H1 (cell line): ENCODE data around the gene DENND11. TPM values are rescaled to one million over a fixed set of nuclear protein-coding genes. Genes with fewer than 3 reads are reported as not detected.

ENCODE experiments used
- CTCF ChIA-PET: fragments of 300-600 bp; sonication (Branson Sonifier 250); formaldehyde crosslinking; loops from one replicate; lab custom pipeline; 2021; ENCODE audit not compliant: partially characterized antibody; lab: Charles Lee
- POLR2A ChIA-PET: fragments of 300-600 bp; sonication (Branson Sonifier 250); formaldehyde crosslinking; loops from one replicate; lab custom pipeline; 2021; ENCODE audit warnings: inconsistent platforms; ENCODE audit not compliant: partially characterized antibody; lab: Charles Lee
- DNase-seq, 2 experiments: peaks; one replicate each; pipeline versions ENCODE4 v3.0.0 to v3.0.0-alpha.2; 2010 to 2022; ENCODE audit warnings: low spot score in 2 of 2, low read depth in 1 of 2, mixed read lengths in 1 of 2
- FAIRE-seq: peaks from 2 replicates; lab custom pipeline; 2011; peaks lifted over from hg19 to GRCh38; lab: Jason Lieb, UNC
- H2AFZ ChIP-seq: 2 replicates; pipeline ENCODE4 v1.8.1; 2012; ENCODE audit warnings: low read length, inconsistent platforms
- H2AK5ac ChIP-seq: 2 replicates; pipeline ENCODE4 v1.6.1; 2013; ENCODE audit warnings: low read depth, low read length
- H2BK120ac ChIP-seq: replicated peaks from 2 replicates; pipeline ENCODE3; 2013; ENCODE audit warnings: low read depth, low read length, inconsistent platforms
- H2BK12ac ChIP-seq: 2 replicates; pipeline ENCODE4 v1.6.1; 2013; ENCODE audit warnings: low read depth, low read length
- H2BK15ac ChIP-seq: 2 replicates; pipeline ENCODE4 v1.6.1; 2013; ENCODE audit warnings: low read length
- H2BK20ac ChIP-seq: 2 replicates; pipeline ENCODE4 v1.6.1; 2013; ENCODE audit warnings: low read length
- H2BK5ac ChIP-seq: 2 replicates; pipeline ENCODE4 v1.6.1; 2013; ENCODE audit warnings: low read depth, low read length
- H3K14ac ChIP-seq: 2 replicates; pipeline ENCODE4 v1.6.1; 2013; ENCODE audit warnings: inconsistent platforms; ENCODE audit not compliant: insufficient read length
- H3K18ac ChIP-seq: 2 replicates; pipeline ENCODE4 v1.6.1; 2013; ENCODE audit warnings: low read length; ENCODE audit errors: extremely low read depth
- H3K23ac ChIP-seq: 2 replicates; pipeline ENCODE4 v1.6.1; 2013; ENCODE audit warnings: inconsistent platforms; ENCODE audit not compliant: insufficient read length
- H3K23me2 ChIP-seq: 2 replicates; pipeline ENCODE4 v1.6.1; 2013; ENCODE audit warnings: low read depth, low read length
- H3K27ac ChIP-seq: 2 replicates; pipeline ENCODE4 v1.6.1; 2011; ENCODE audit warnings: low read depth, low read length, inconsistent platforms
- H3K27me3 ChIP-seq, 4 experiments: replicated peaks in 1 of 4; 1 replicate in 1 of 4; 2 replicates in 3 of 4; pipeline versions ENCODE4 v1.6.1 to v1.8.1; 2011 to 2013; ENCODE audit warnings: low read length in 3 of 4, mild to moderate bottlenecking in 3 of 4, inconsistent platforms in 2 of 4, mixed read lengths in 2 of 4, moderate library complexity in 1 of 4; ENCODE audit not compliant: control insufficient read depth in 3 of 4, insufficient read depth in 3 of 4; ENCODE audit errors: extremely low read depth in 1 of 4
- H3K36me3 ChIP-seq, 4 experiments: 2 replicates each; pipeline versions ENCODE4 v1.6.1 to v1.8.1; 2011 to 2013; ENCODE audit warnings: mild to moderate bottlenecking in 4 of 4, low read length in 3 of 4, moderate library complexity in 2 of 4, control low read depth in 1 of 4, inconsistent platforms in 1 of 4; ENCODE audit not compliant: insufficient read depth in 4 of 4, control insufficient read depth in 2 of 4
- H3K4ac ChIP-seq: replicated peaks from 2 replicates; pipeline ENCODE3; 2013; ENCODE audit warnings: low read length, low read depth, mixed read lengths, inconsistent platforms; ENCODE audit not compliant: insufficient read length
- H3K4me1 ChIP-seq, 4 experiments: replicated peaks in 1 of 4; 1 replicate in 1 of 4; 2 replicates in 3 of 4; pipeline versions ENCODE4 v1.6.1 to v1.8.1; 2011 to 2013; ENCODE audit warnings: low read length in 3 of 4, inconsistent platforms in 2 of 4, mixed read lengths in 1 of 4; ENCODE audit not compliant: insufficient read depth in 4 of 4, control insufficient read depth in 3 of 4
- H3K4me2 ChIP-seq, 2 experiments: 2 replicates each; pipeline versions ENCODE4 v1.6.1 to v1.8.1; 2011 to 2013; ENCODE audit warnings: low read depth in 2 of 2, low read length in 2 of 2, control low read depth in 1 of 2, inconsistent platforms in 1 of 2, mild to moderate bottlenecking in 1 of 2; ENCODE audit not compliant: insufficient read depth in 1 of 2
- H3K4me3 ChIP-seq, 4 experiments: fragments of 200-600, 300-600 bp in 1 of 4; sonication (generic), shearing (Covaris generic), sonication (Bioruptor Twin) in 1 of 4; 2 replicates each; pipeline versions ENCODE4 v1.5.1 to v1.8.1; 2011 to 2016; ENCODE audit warnings: low read length in 4 of 4, low read depth in 3 of 4, control low read depth in 2 of 4, inconsistent platforms in 2 of 4, mild to moderate bottlenecking in 2 of 4, mixed read lengths in 1 of 4, moderate library complexity in 1 of 4; ENCODE audit not compliant: insufficient read depth in 2 of 4; ENCODE audit errors: extremely low read depth in 1 of 4
- H3K56ac ChIP-seq: replicated peaks from 2 replicates; pipeline ENCODE3; 2013; ENCODE audit warnings: low read depth, mild to moderate bottlenecking, mixed read lengths, low read length, inconsistent platforms; ENCODE audit not compliant: insufficient read length
- H3K79me1 ChIP-seq: 2 replicates; pipeline ENCODE4 v1.6.1; 2013; ENCODE audit warnings: low read depth, low read length, control low read depth
- H3K79me2 ChIP-seq, 2 experiments: 2 replicates each; pipeline versions ENCODE4 v1.6.1 to v1.8.1; 2012 to 2013; ENCODE audit warnings: low read length in 2 of 2, mild to moderate bottlenecking in 2 of 2, inconsistent platforms in 1 of 2; ENCODE audit not compliant: insufficient read depth in 2 of 2, control insufficient read depth in 1 of 2
- H3K9ac ChIP-seq, 4 experiments: replicated peaks in 1 of 4; 1 replicate in 1 of 4; 2 replicates in 3 of 4; pipeline versions ENCODE4 v1.6.1 to v1.8.1; 2011 to 2013; ENCODE audit warnings: low read depth in 3 of 4, low read length in 3 of 4, control low read depth in 2 of 4, mild to moderate bottlenecking in 2 of 4, moderate library complexity in 2 of 4, inconsistent platforms in 1 of 4; ENCODE audit errors: extremely low read depth in 1 of 4
- H3K9me3 ChIP-seq, 2 experiments: 2 replicates each; pipeline versions ENCODE4 v1.6.1 to v1.8.1; 2012 to 2013; ENCODE audit warnings: mild to moderate bottlenecking in 2 of 2, moderate library complexity in 2 of 2, control low read depth in 1 of 2, inconsistent platforms in 1 of 2, low read depth in 1 of 2, low read length in 1 of 2, mixed read lengths in 1 of 2; ENCODE audit not compliant: insufficient read depth in 2 of 2
- H4K20me1 ChIP-seq, 2 experiments: replicated peaks in 1 of 2; 2 replicates each; pipeline versions ENCODE3 to v1.8.1; 2011 to 2013; ENCODE audit warnings: inconsistent platforms in 2 of 2, low read length in 2 of 2, mild to moderate bottlenecking in 1 of 2; ENCODE audit not compliant: insufficient read depth in 2 of 2, control insufficient read depth in 1 of 2
- H4K5ac ChIP-seq: 2 replicates; pipeline ENCODE4 v1.6.1; 2013; ENCODE audit warnings: low read length, low read depth, mixed read lengths, inconsistent platforms; ENCODE audit not compliant: insufficient read length
- H4K8ac ChIP-seq: 2 replicates; pipeline ENCODE4 v1.8.0; 2013; ENCODE audit warnings: mild to moderate bottlenecking, moderate library complexity, low read length, inconsistent platforms; ENCODE audit not compliant: insufficient read depth; ENCODE audit errors: extremely low read depth
- H4K91ac ChIP-seq: replicated peaks from 2 replicates; pipeline ENCODE3; 2013; ENCODE audit warnings: low read length, mixed read lengths, inconsistent platforms; ENCODE audit not compliant: insufficient read length
- BRCA1 ChIP-seq: IDR thresholded peaks from 2 replicates; pipeline ENCODE4 v1.6.1; 2012; ENCODE audit warnings: low read depth, low read length, improper control_type of control experiment
- CTBP2 ChIP-seq: IDR thresholded peaks from 2 replicates; pipeline ENCODE4 v1.7.0; 2011; ENCODE audit warnings: borderline replicate concordance, mild to moderate bottlenecking, moderate library complexity, mixed read lengths, low read length; ENCODE audit not compliant: insufficient read depth, insufficient read length
- FOSL1 ChIP-seq: IDR thresholded peaks from 2 replicates; pipeline ENCODE4 v1.6.1; 2011; ENCODE audit warnings: mild to moderate bottlenecking, low read depth, low read length, moderate library complexity; ENCODE audit not compliant: insufficient read depth
- MAX ChIP-seq: IDR thresholded peaks from 2 replicates; pipeline ENCODE4 v1.6.1; 2012; ENCODE audit warnings: inconsistent platforms
- NANOG ChIP-seq: IDR thresholded peaks from 2 replicates; pipeline ENCODE4 v1.6.1; 2011; ENCODE audit warnings: low read length, low read depth, mild to moderate bottlenecking, inconsistent platforms; ENCODE audit not compliant: insufficient read depth, poor library complexity, severe bottlenecking
- SIX5 ChIP-seq: IDR thresholded peaks from 2 replicates; pipeline ENCODE4 v1.6.1; 2011; ENCODE audit warnings: mild to moderate bottlenecking, low read depth, low read length
- WGBS, 2 experiments: shearing (Covaris generic) in 1 of 2; methylation state at CpG; one replicate each; pipeline versions ENCODE4 v1.1.6 to v1.1.7; 2013 to 2015; ENCODE audit warnings: low lambda C conversion rate in 2 of 2, mixed read lengths in 2 of 2, inconsistent platforms in 1 of 2, low coverage in 1 of 2, missing lambda C conversion rate in 1 of 2; ENCODE audit not compliant: insufficient replicate concordance in 2 of 2, insufficient coverage in 1 of 2, insufficient read length in 1 of 2; ENCODE audit errors: extremely low coverage in 1 of 2, missing lambda C conversion rate in 1 of 2; 5-methylcytosine and 5-hydroxymethylcytosine counted together
- polyA plus RNA-seq, 7 experiments: library from polyadenylated mRNA; depleted of rRNA in 3 of 7; stranded (reverse) in 5 of 7; unstranded in 2 of 7; fragments of >200 nt in 5 of 7; fragments of 200-250 nt in 2 of 7; gene quantifications; 1 replicate in 5 of 7; 2 replicates in 1 of 7; 4 replicates in 1 of 7; pipeline versions ENCODE4 v1.2.1 to v1.2.3, GENCODE V29; 2011 to 2013; ENCODE audit warnings: missing spikeins in 2 of 7, mixed read lengths in 2 of 7
- total RNA-seq: library from RNA; stranded (reverse); fragmentation: NEBNext Ultra II Directional; extraction: Animal tissue kit (Norgen Biotek cat#: 25700); gene quantifications from 2 replicates; pipeline ENCODE4 v1.2.1, GENCODE V29; 2021

Gene DENND11
- total and polyA plus RNA-seq, 2 of the 8 experiments (the other 6 are each of a cell fraction or from before 2014, with no cell fraction given) = 8.0 to 26.8 TPM

DNA sequence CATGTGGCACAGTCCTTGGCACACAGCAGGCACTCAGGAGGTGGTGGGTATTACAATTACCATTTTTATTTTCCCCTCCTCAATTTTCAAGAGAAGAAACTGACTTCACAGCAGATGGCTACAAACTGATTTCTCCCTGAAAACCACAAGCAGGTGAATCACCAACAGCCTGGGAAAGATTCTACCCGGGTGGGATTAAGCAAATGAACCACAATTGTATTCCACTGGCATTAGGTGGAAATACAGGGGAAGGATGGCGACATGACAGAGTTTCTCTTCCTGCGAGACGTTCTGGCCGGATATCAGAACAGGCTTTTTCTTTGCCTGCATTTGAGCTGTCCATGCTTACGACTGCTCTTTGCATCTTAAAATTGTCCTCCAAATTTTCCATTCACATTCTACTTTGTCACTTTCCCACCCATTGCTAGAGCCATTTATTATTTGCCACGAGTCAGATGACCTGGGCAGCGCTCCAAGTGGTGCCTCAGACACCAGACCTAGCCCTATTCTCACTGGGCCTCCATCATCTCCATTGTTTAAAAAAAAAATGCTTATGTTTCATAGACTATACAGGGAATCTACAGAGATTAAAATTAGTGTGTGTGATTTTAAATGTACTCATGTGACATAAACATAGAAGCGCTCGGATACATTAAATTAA, 4.6 kb downstream of the DENND11 start:
- Histone ChIP-seq H4K5ac (no peak overlapping the region), H3K56ac (no peak overlapping the region), H3K23me2 (peaks cover 3% of the 10 kb centered on the region; the same call in 1 of the 2 replicates), H3K4me1 (peaks cover 0 to 16% (median 11%) of the 10 kb centered on the region in 4 experiments; a peak in 6 of 7 replicates), H3K27ac (no peak overlapping the region), H4K8ac (no peak overlapping the region), H2AK5ac (no peak overlapping the region), H3K4me2 (peak overlapping the region in 1 of 2 experiments; percentile 37; a peak in 1 of 4 replicates), H4K91ac (no peak overlapping the region), H3K9me3 (no peaks in the 10 kb centered on the region), H3K36me3 (no peaks in the 10 kb centered on the region; a peak in 1 of 8 replicates), H4K20me1 (peaks cover 0 to 4% of the 10 kb centered on the region in 2 experiments), H3K18ac (no peak overlapping the region), H3K9ac (no peak overlapping the region), H2BK5ac (no peak overlapping the region), H3K14ac (no peak overlapping the region), H3K4ac (no peak overlapping the region), H3K79me1 (peaks cover 2% of the 10 kb centered on the region; the same call in 1 of the 2 replicates), H3K4me3 (no peak overlapping the region), H2BK12ac (no peak overlapping the region; the same call in 1 of the 2 replicates), H3K79me2 (peaks cover 0 to 73% of the 10 kb centered on the region in 2 experiments; a peak in 2 of 4 replicates), H2BK120ac (no peak overlapping the region), H2BK20ac (no peak overlapping the region), H2BK15ac (no peak overlapping the region), H3K27me3 (no peaks in the 10 kb centered on the region), H2AFZ (no peak overlapping the region), H3K23ac (no peak overlapping the region)
- no peak for DNase-seq
- CTCF ChIA-PET = interaction anchor here (1.4 kb wide), 1 partner anchor 11 kb away, joined by 6 read pairs; no protein-coding TSS in a partner anchor
- no peak for TF ChIP-seq SIX5
- TF ChIP-seq MAX = no peak
- no peak for TF ChIP-seq NANOG
- TF ChIP-seq BRCA1 = no peak
- TF ChIP-seq FOSL1 = no peak
- no peak for TF ChIP-seq CTBP2
- FAIRE-seq = no peak
- 80% methylated on average over 10 of the region's 10 CpGs; no CpG with 5 or more reads in 1 of the 2 experiments for WGBS, 2 experiments
- POLR2A ChIA-PET = interaction anchor here (1.4 kb wide), 1 partner anchor 18 kb away, joined by 4 read pairs; no protein-coding TSS in a partner anchor
